ENCODE results near the gene OR2L13.
"Not testable (repeated sequence)": the region's sequence is repeated elsewhere in the genome, so short reads cannot be mapped to it uniquely, and the experiment has no call there.

OR2L13 gene

GRCh38 chr1:248094884-248095283, at the start of gene OR2L13:
Gene OR2L13 (plus strand): TSS chr1:248095184. CDS start chr1:248099376, 4,192 bp downstream.
- DNase-seq (ENCODE audit: low spot score): no peak

DNA sequence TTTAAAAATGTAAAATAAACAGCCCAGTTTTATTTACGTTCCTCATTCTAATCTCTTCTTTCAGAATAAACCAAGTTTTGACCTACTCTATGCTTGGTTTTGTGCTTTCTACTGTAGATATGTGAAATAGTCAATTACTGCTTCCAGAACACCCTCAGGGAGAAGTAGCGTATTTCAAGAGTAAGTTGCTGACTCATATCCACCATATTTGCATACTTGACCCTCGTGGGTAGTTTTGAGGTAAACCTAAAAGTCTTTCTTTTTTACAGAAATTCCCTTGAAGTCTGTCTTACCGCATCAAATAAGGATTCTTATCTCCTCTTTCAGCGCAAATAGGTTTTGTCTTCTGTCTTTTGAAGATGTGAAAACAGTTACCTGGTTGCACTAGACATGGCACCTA, 49.8 kb upstream of the OR2L13 start:
- DNase-seq (ENCODE audit: low spot score): no peak

GRCh38 chr1:248046536-248046935, 48.4 kb upstream of the OR2L13 start, which contains the start of gene OR2L3:
Gene OR2L3 (plus strand): TSS chr1:248046836. CDS start chr1:248060682, 13,846 bp downstream.
- no peak for DNase-seq (ENCODE audit: low spot score)

DNA sequence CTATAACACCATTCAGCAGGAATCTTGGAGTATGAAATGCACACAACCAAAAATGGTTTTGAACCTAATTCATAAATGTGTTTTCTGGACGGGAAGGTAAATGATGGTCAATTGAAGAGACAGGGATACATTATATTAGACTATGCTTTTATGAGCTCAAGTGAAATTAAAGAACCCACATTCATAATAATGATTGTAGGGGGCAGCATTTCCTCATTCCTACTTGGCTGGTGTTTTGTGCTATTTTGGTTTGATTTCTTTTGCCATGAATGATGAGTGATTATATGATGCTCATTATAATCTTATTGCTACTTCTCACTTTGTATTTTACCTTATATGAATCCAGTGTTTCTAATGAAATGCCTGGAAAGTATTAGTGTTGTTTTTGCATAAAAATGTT, 48.0 kb upstream of the OR2L13 start:
- no peak for DNase-seq (ENCODE audit: low spot score)

GRCh38 chr1:248054671-248055070, 40.3 kb upstream of the OR2L13 start:
- no peak for DNase-seq (ENCODE audit: low spot score)

DNA sequence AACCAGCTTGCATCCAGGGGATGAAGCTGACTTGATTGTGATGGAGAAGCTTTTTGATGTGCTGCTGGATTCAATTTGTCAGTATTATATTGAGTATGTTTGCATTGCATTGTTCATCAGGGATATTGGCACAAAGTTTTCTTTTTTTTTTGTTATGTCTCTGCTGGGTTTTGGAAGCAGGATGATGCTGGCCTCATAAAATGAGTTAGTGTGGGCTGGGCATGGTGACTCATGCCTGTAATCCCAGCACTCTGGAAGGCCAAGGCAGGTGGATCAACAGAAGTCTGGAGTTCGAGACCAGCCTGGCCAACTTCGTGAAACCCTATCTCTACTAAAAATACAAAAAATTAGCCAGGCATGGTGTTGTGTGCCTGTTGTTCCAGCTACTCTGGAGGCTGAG, 39.7 kb upstream of the OR2L13 start:
- no peak for DNase-seq (ENCODE audit: low spot score)

DNA sequence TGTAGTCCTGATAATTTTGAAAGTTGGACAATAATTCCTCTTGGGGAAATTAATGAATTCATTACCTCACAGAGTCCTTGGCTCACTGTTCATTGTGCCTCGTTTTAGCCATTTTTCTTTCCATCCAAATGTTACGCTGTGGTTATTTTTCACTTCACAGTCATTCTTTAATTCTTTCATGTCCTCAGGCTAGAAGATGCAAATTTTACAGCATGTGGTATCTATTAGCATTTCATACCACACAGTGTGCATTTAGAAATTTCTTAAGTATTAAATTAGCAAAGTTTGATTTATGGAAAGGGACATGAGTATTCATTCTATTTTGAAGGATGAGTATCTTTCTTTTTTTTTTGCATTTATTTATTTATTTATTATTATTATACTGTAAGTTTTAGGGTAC, 29.9 kb upstream of the OR2L13 start:
- no peak for DNase-seq (ENCODE audit: low spot score)

- DNase-seq (ENCODE audit: low spot score): no peak
Observed at GRCh38 chr1:248065604-248066003, 29.4 kb upstream of the OR2L13 start.

DNA sequence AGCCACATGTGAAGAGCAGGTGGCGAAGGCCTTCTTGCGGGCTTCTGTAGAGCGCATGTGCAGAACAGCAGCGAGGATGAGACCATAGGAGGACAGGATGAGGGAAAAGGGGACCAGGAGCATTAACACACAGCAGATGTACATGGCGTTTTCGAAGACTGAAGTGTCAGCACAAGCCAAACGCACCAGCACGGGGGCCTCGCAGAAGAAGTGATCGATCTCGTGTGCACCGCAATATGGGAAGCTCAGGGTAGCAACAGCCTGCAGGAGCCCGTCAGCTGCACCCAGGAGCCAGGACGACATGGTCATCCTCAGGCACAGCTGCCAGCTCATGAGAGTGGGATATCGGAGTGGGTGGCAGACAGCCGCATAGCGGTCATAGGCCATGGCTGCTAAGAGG, 11.1 kb upstream of the OR2L13 start:
- DNase-seq (ENCODE audit: low spot score): not testable (repeated sequence)

GRCh38 chr1:248098529-248098928, 3.5 kb downstream of the OR2L13 start:
- no peak for DNase-seq (ENCODE audit: low spot score)

- no peak for DNase-seq (ENCODE audit: low spot score)
Observed at GRCh38 chr1:248102847-248103246, 7.9 kb downstream of the OR2L13 start.

DNA sequence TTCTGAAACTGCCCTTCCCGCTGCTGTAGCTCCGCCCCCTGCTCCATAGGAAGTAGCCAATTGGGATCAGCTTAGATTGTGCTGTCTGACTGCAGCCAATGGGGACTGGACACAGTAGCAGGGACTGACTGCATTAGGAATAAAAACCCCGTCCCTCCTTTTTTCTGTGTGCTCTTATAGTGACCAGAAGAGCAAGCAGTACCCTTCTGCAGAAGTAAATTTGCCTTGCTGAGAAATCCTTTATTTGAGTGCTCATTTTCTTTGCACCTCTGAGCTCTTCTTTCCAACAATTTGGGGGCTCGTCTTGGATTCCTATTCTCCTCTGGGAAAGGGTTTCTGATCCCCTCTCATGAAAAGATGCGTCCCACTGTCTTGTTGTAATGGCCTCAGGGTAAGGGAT, 16.2 kb downstream of the OR2L13 start:
- no peak for DNase-seq (ENCODE audit: low spot score)

GRCh38 chr1:248114890-248115289, 19.9 kb downstream of the OR2L13 start:
- DNase-seq (ENCODE audit: low spot score): no peak

DNA sequence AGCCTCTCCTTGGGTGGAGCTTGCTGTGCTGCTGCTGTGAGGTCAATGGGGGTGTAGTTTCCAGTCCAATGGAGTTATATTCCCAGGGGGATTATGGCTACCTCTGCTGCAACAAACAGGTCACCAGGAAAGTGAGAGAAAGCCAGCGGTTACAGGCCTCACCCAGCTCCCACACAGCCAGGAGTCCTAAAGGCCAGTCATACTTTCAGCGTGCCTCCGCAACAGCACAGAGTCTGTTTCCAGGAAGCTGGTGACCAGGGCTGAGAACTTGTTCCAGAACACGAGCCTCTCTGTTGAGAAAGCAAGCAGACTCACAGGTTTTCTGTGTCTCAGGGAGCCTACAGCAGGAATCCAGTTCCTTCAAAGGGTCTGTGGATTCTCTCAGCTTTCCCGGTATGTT, 32.7 kb downstream of the OR2L13 start:
- no peak for DNase-seq (ENCODE audit: low spot score)

GRCh38 chr1:248136811-248137210, 41.8 kb downstream of the OR2L13 start:
- DNase-seq (ENCODE audit: low spot score): no peak

- DNase-seq (ENCODE audit: low spot score): no peak
Observed at GRCh38 chr1:248140846-248141245, 45.9 kb downstream of the OR2L13 start.

DNA sequence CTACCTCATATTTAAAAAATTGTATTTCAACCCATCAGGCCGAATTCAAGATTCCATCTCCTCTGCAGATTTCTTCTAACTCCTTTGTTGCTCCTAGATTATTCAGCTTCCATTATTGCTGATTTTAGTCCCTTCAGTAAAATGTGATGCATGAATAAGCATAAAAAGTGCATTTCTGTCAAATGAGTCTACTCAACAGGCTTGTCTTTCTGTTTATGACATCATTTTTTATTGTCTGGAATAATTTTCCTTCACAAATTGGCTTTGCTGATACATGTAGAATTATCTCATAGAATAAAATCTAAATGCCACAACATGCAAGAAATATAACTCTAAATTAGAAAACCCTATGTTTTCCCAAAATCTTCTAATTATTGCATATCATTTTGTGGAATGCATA, 48.3 kb downstream of the OR2L13 start:
- DNase-seq (ENCODE audit: low spot score): no peak

DNA sequence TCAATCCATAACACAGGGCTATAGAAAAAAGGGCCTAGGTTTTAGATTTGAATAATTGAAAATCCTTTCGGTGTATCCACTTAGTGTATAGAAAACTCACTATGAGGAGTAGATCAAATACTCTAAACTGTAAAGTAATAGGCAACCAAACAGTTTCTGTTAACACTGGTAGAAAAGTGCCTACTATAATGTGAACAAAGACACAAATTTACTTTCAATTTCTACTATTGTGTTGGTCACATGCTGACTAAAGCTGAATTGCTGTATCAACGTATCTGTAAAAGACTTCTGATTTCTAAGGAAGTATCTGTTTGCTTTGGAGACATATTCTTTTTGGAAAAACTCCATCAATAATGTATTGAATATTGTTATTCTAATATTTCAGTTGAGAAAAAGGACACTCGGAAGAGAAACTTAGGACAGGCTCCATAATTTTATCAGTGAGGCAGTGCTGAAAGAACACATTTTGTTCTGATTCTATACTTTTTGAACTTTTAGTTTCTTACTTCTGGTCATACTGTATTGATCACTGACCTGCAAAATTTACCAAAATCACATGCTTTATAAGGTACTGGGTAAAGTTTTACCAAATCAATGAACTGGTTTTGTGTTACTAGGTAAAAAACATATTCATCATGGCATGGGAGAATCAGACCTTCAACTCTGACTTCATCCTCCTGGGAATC, 49.7 kb downstream of the OR2L13 start, which contains the start of gene OR2M5:
Gene OR2M5 (plus strand): TSS at position 636 of the 686 bp plus-strand sequence. CDS start 0 bp downstream, at position 636.
- DNase-seq (ENCODE audit: low spot score): no peak
